GM12878 (cell line): Measurements from ENCODE around the gene MFAP4. TPM values are rescaled to one million over a fixed set of nuclear protein-coding genes. Genes with fewer than 3 reads are reported as not detected.

Experiments used
- ATAC-seq: fragments of 200-7000 bp; cut with Tn5 transposase; 3 replicates; pipeline ENCODE4 v1.9.1; 2020; ENCODE audit warnings: mild to moderate bottlenecking, moderate library complexity
- BruUV-seq: library from RNA; stranded (reverse); fragments of 400-500 nt; replicated peaks from 2 replicates; lab custom pipeline; 2021; lab: Mats Ljungman, UMichigan
- CTCF ChIA-PET: fragments of 300-600 bp; sonication (Branson Sonifier 250); formaldehyde crosslinking; extraction: SDS; loops from one replicate; lab custom pipeline; 2021; ENCODE audit warnings: inconsistent platforms; lab: Yijun Ruan, JAX
- POLR2A ChIA-PET: fragments of 350-600 bp; formaldehyde crosslinking; extraction: SDS; loops from one replicate; lab custom pipeline; 2021; ENCODE audit warnings: inconsistent platforms; lab: Charles Lee
- RAD21 ChIA-PET: fragments of 300-600 bp; sonication (Branson Sonifier 250); formaldehyde crosslinking; loops from one replicate; lab custom pipeline; 2023; ENCODE audit warnings: antibody characterized with exemption; ENCODE audit not compliant: unreplicated experiment; lab: Charles Lee
- SMC1A ChIA-PET: fragments of 300-600 bp; sonication (Branson Sonifier 250); formaldehyde crosslinking; loops from one replicate; lab custom pipeline; 2023; ENCODE audit not compliant: unreplicated experiment, uncharacterized antibody; lab: Charles Lee
- DNase-seq: peaks from one replicate; pipeline ENCODE4 v3.0.0-alpha.2; 2011; ENCODE audit warnings: low read depth, low spot score
- FAIRE-seq: peaks from 3 replicates; lab custom pipeline; 2011; peaks lifted over from hg19 to GRCh38; lab: Jason Lieb, UNC
- H2AFZ ChIP-seq: 2 replicates; pipeline ENCODE4 v1.6.0; 2011; ENCODE audit warnings: low read depth, low read length, control low read depth; ENCODE audit not compliant: control insufficient read depth
- H3K27ac ChIP-seq: 2 replicates; pipeline ENCODE4 v1.5.1; 2011; ENCODE audit warnings: control low read depth; ENCODE audit not compliant: control insufficient read depth, insufficient read depth
- H3K27me3 ChIP-seq, 2 experiments: replicated peaks in 1 of 2; 2 replicates each; pipeline versions ENCODE4 v1.6.0 to v1.6.1; 2011; ENCODE audit warnings: low read length in 1 of 2; ENCODE audit not compliant: control insufficient read depth in 2 of 2, insufficient read depth in 2 of 2
- H3K36me3 ChIP-seq, 2 experiments: 2 replicates each; pipeline ENCODE4 v1.5.1; 2011; ENCODE audit warnings: low read length in 1 of 2; ENCODE audit not compliant: control insufficient read depth in 2 of 2, insufficient read depth in 2 of 2
- H3K4me1 ChIP-seq: 2 replicates; pipeline ENCODE4 v1.6.1; 2011; ENCODE audit warnings: mild to moderate bottlenecking, low read length, moderate library complexity, mixed read lengths; ENCODE audit not compliant: control insufficient read depth, insufficient read depth
- H3K4me2 ChIP-seq: 2 replicates; pipeline ENCODE4 v1.6.0; 2011; ENCODE audit warnings: control low read depth; ENCODE audit not compliant: control insufficient read depth, insufficient read depth
- H3K4me3 ChIP-seq: fragments of 200-600 bp; sonication (generic); 2 replicates; pipeline ENCODE4 v1.5.1; 2016
- H3K79me2 ChIP-seq: 2 replicates; pipeline ENCODE4 v1.6.0; 2011; ENCODE audit warnings: low read length; ENCODE audit not compliant: control insufficient read depth, insufficient read depth
- H3K9ac ChIP-seq: 2 replicates; pipeline ENCODE4 v1.8.0; 2011; ENCODE audit warnings: low read length, control low read depth, mixed read lengths; ENCODE audit not compliant: control insufficient read depth, insufficient read depth
- H3K9me3 ChIP-seq: replicated peaks from 3 replicates; pipeline ENCODE4 v1.5.1; 2011; ENCODE audit warnings: mild to moderate bottlenecking, low read length; ENCODE audit not compliant: control insufficient read depth, insufficient read depth
- H4K20me1 ChIP-seq: 2 replicates; pipeline ENCODE4 v1.6.0; 2011; ENCODE audit not compliant: control insufficient read depth, insufficient read depth
- CHD4 ChIP-seq: fragments of 200-600 bp; sonication (generic); IDR thresholded peaks from 2 replicates; pipeline ENCODE4 v1.6.1; 2016; ENCODE audit warnings: mild to moderate bottlenecking
- DPF2 ChIP-seq: fragments of 450-650 bp; IDR thresholded peaks from 2 replicates; pipeline ENCODE4 v1.6.1; 2017; ENCODE audit warnings: mild to moderate bottlenecking
- MTA3 ChIP-seq: IDR thresholded peaks from 2 replicates; pipeline ENCODE4 v1.6.1; 2012; ENCODE audit warnings: low read length, inconsistent platforms, borderline replicate concordance
- PAX8 ChIP-seq: fragments of 450-650 bp; IDR thresholded peaks from 2 replicates; pipeline ENCODE4 v1.6.1; 2017; ENCODE audit warnings: mild to moderate bottlenecking, moderate library complexity
- SIN3A ChIP-seq: IDR thresholded peaks from 2 replicates; pipeline ENCODE4 v1.6.1; 2012; ENCODE audit warnings: low read depth, low read length, improper control_type of control experiment
- TAF1 ChIP-seq: IDR thresholded peaks from 2 replicates; pipeline ENCODE4 v1.6.1; 2011; ENCODE audit warnings: mild to moderate bottlenecking, low read depth, low read length, borderline replicate concordance
- TARDBP ChIP-seq: IDR thresholded peaks from 2 replicates; pipeline ENCODE4 v1.6.1; 2016; ENCODE audit warnings: borderline replicate concordance
- ZNF384 ChIP-seq: IDR thresholded peaks from 2 replicates; pipeline ENCODE4 v1.6.1; 2012; ENCODE audit warnings: low read depth, mild to moderate bottlenecking, low read length, improper control_type of control experiment, borderline replicate concordance
- WGBS: methylation state at CpG from one replicate; pipeline ENCODE4 v1.1.6; 2016; ENCODE audit warnings: low lambda C conversion rate; ENCODE audit not compliant: insufficient replicate concordance, insufficient coverage; ENCODE audit errors: missing lambda C conversion rate; 5-methylcytosine and 5-hydroxymethylcytosine counted together
- in situ Hi-C: fragments of 300-500 bp; cut with MboI; formaldehyde crosslinking; loops from 9 replicates; pipeline ENCODE4 v1.14.3; 2018; ENCODE audit warnings: mixed read lengths
- intact Hi-C: fragments of 100-400 bp; cut with micrococcal nuclease; formaldehyde crosslinking; loops from one replicate; pipeline ENCODE4 v1.14.2; 2022; ENCODE audit not compliant: unreplicated experiment
- polyA plus RNA-seq, 11 experiments: library from polyadenylated mRNA; depleted of rRNA in 4 of 11; unstranded in 6 of 11; stranded (reverse) in 5 of 11; fragments of >200 nt; fragmentation: Nextera tagmentation in 4 of 11; fragmentation: Illumina TruSeq in 1 of 11; extraction: Ambion mirVana in 4 of 11; extraction: Trizol in 1 of 11; gene quantifications; 1 replicate in 1 of 11; 2 replicates in 10 of 11; pipeline versions ENCODE4 v1.2.1 to v1.2.3, GENCODE V29; 2011 to 2016; ENCODE audit warnings: inconsistent platforms in 2 of 11, missing spikeins in 2 of 11, low read depth in 1 of 11
- total RNA-seq, 4 experiments: library from RNA; depleted of rRNA in 3 of 4; stranded (reverse); fragments of >200 nt in 3 of 4; fragmentation: Illumina TruSeq in 1 of 4; extraction: Trizol in 1 of 4; gene quantifications; 2 replicates each; pipeline versions ENCODE4 v1.2.1 to v1.2.3, GENCODE V29; 2013 to 2021

Gene MFAP4
- total and polyA plus RNA-seq, 10 of the 15 experiments (the other 5 are each of a cell fraction or from before 2014, with no cell fraction given) = 0.08 to 0.28 (median 0.09) TPM; not detected in 7

DNA sequence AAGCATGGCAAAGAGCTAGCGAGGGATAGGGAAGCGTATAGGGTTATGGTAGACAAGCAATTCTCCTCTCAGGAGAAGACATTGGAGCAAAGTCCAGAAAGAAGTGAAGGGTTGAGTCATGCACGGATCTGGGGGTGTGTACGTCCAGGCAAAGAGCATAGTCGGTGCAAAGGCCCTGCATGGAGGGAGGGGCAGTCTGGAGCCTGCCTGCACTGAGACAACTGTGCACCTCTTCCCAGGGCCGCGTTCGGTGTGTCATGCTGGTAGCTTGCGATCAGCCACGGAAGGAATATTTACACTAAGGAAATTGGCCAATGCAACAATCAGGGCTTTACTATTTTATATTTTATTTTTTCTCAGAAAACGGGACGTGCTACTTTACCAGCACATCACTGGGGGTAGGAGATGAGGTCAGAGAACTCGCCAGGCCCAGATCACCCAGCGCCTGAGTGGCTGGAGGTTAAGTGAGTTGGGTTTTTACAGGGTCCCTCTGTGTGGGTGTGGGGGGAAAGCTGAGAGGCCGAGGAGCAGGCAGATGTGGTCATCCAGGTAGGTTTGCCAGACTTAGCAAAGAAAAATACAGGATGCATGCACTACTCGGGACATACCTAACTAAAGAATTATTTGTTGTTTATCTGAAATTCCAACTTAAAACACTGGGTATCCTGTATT is 17.7 kb downstream of the MFAP4 start:
- ChIA-PET SMC1A (no interaction called here), POLR2A (interaction anchor here (0.9 kb wide), 1 partner anchor 9 kb away, joined by 4 read pairs; the partner anchor contains the start of gene MAPK7)
- WGBS = 85% methylated on average over 16 of the region's 16 CpGs
- H3K36me3 ChIP-seq = no peaks in the 10 kb centered on the region
- H3K9ac ChIP-seq = no peak overlapping the region
- H3K9me3 ChIP-seq = no peaks in the 10 kb centered on the region
- ATAC-seq = no peak
- BruUV-seq = no TSS peak
- intact Hi-C loops = loop anchor here (10.0 kb wide), 1 partner anchor 276 kb away; the partner anchor contains the start of gene ALDH3A2
- H4K20me1 ChIP-seq = 0 out of 2 replicates have a peak, but pooled peaks cover 3% of the 10 kb centered on the region
- TF ChIP-seq DPF2 (no peak), CHD4 (no peak), MTA3 (no peak), ZNF384 (no peak), TARDBP (no peak)
- TF ChIP-seq, all 136 proteins: peak for 0
- no peak overlapping the region for H3K4me2 ChIP-seq
- no peak for DNase-seq
- no peaks in the 10 kb centered on the region for H3K27me3 ChIP-seq
- in situ Hi-C loops = loop anchor here (5.0 kb wide), 1 partner anchor 393 kb away; no protein-coding TSS in a partner anchor
- FAIRE-seq = no peak
- no peak overlapping the region for H3K27ac ChIP-seq
- H3K79me2 ChIP-seq = no peaks in the 10 kb centered on the region
- H2AFZ ChIP-seq = no peak overlapping the region
- ChIA-PET RAD21 (no interaction called here), CTCF (interaction anchor here (0.8 kb wide), 1 partner anchor 10 kb away, joined by 4 read pairs; no protein-coding TSS in a partner anchor)
- no peak overlapping the region for H3K4me3 ChIP-seq
- H3K4me1 ChIP-seq = peaks cover 26% of the 10 kb centered on the region

DNA sequence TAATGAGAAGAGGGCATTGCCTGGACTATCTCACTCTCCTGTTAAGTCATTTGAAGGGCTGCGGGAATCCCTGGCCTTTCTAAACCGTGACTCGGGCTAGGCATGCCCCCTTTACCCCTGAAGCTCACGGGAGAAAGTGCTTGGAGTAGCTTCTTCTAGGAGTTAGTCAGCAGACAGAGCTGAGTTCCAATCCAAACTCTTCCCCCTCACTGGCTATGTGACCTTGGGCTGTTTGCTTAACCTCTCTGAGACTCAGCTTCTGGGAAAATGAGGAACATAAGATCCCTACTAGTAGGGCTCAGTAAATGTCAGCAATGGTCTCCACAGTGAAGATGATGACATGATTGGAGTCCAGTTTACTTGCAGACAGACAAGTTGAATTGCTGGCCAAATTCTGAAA is 18.8 kb downstream of the MFAP4 start:
- ChIA-PET POLR2A (no interaction called here), SMC1A (no interaction called here), RAD21 (no interaction called here), CTCF (no interaction called here)
- ATAC-seq (no peak), FAIRE-seq (no peak), DNase-seq (no peak)
- no peak overlapping the region for H3K4me2 ChIP-seq
- intact Hi-C loops = loop anchor here (10.0 kb wide), 1 partner anchor 277 kb away; the partner anchor contains the start of gene ALDH3A2
- H3K4me3 ChIP-seq = no peak overlapping the region
- H4K20me1 ChIP-seq = 0 out of 2 replicates have a peak, but pooled peaks cover 3% of the 10 kb centered on the region
- no peak for TF ChIP-seq SIN3A
- no peak for TF ChIP-seq TAF1
- TF ChIP-seq PAX8 = no peak
- H3K27ac ChIP-seq = no peak overlapping the region
- WGBS = 69% methylated on average over 4 of the region's 4 CpGs
- no peaks in the 10 kb centered on the region for H3K9me3 ChIP-seq
- H3K79me2 ChIP-seq = no peaks in the 10 kb centered on the region
- peaks cover 26% of the 10 kb centered on the region for H3K4me1 ChIP-seq
- no peaks in the 10 kb centered on the region for H3K36me3 ChIP-seq
- H2AFZ ChIP-seq = no peak overlapping the region
- H3K9ac ChIP-seq = no peak overlapping the region
- in situ Hi-C loops = loop anchor here (5.0 kb wide), 1 partner anchor 394 kb away; no protein-coding TSS in a partner anchor
- no peaks in the 10 kb centered on the region; a peak in 1 of 4 replicates for H3K27me3 ChIP-seq
- BruUV-seq = no TSS peak
